Measurements from ENCODE around the gene FYTTD1. TPM values are rescaled to one million over a fixed set of nuclear protein-coding genes. Genes with fewer than 3 reads are reported as not detected.

Gene FYTTD1
- total RNA-seq, 1 experiment from 2014 or later = 23.7 TPM

DNA sequence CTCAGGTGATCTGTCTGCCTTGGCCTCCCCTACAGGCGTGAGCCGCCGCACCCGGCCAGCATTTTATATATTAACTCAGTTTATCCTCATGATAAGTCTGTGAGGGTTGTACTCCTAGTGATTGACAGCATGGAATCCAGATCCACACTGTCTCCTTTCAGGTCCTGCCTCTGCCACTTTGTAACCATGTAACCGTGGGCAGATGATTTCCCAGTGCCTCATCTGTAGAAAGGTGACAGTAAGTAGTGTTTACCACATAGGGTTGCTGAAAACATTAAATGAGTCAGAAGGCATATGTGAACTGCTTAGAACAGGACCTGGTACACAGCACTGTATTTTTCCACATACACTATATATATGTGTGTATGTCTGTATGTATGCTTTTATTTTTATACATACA, 2.4 kb downstream of the FYTTD1 start:
- POLR2A ChIA-PET = no interaction called here

More for the DNA sequence above, 2.4 kb downstream of the FYTTD1 start:
- Mint-ChIP-seq H3K27ac (no peak overlapping the region), H3K27me3 (ENCODE audit: low read depth) (peaks cover 30% of the 10 kb centered on the region), H3K9me3 (no peaks in the 10 kb centered on the region), H3K36me3 (no peaks in the 10 kb centered on the region), H3K4me1 (peaks cover 25% of the 10 kb centered on the region), H3K4me3 (peak overlapping the region; percentile 45; the same call in 1 of the 2 replicates)
- TF ChIP-seq STAT6 (CRISPR knock-in tag; conservative IDR thresholded peaks at IDR 0.05; ENCODE audit: low read depth) (no peak), PRRX2 (CRISPR knock-in tag; IDR thresholded peaks at IDR 0.05) (no peak), OVOL2 (CRISPR knock-in tag; IDR thresholded peaks at IDR 0.05; ENCODE audit: borderline replicate concordance) (no peak), USF1 (CRISPR knock-in tag; IDR thresholded peaks at IDR 0.05) (no peak), SMAD4 (CRISPR knock-in tag; IDR thresholded peaks at IDR 0.05) (no peak), ETV6 (CRISPR knock-in tag; IDR thresholded peaks at IDR 0.05) (no peak), ZNF138 (CRISPR knock-in tag; conservative IDR thresholded peaks at IDR 0.05) (no peak), NR1H2 (CRISPR knock-in tag; IDR thresholded peaks at IDR 0.05) (no peak), ZNF219 (CRISPR knock-in tag; IDR thresholded peaks at IDR 0.05; ENCODE audit: borderline replicate concordance) (no peak), RELA (CRISPR knock-in tag; IDR thresholded peaks at IDR 0.05; ENCODE audit: borderline replicate concordance) (no peak), JUN (CRISPR knock-in tag; IDR thresholded peaks at IDR 0.05) (no peak), SMAD3 (CRISPR knock-in tag; IDR thresholded peaks at IDR 0.05; ENCODE audit: borderline replicate concordance) (no peak), JAZF1 (CRISPR knock-in tag; IDR thresholded peaks at IDR 0.05) (no peak), CREB1 (CRISPR knock-in tag; IDR thresholded peaks at IDR 0.05) (no peak), IRF2 (CRISPR knock-in tag; IDR thresholded peaks at IDR 0.05; ENCODE audit: borderline replicate concordance, low read depth) (no peak), NFE2L1 (CRISPR knock-in tag; IDR thresholded peaks at IDR 0.05) (no peak)
- TF ChIP-seq, protein P1, sequence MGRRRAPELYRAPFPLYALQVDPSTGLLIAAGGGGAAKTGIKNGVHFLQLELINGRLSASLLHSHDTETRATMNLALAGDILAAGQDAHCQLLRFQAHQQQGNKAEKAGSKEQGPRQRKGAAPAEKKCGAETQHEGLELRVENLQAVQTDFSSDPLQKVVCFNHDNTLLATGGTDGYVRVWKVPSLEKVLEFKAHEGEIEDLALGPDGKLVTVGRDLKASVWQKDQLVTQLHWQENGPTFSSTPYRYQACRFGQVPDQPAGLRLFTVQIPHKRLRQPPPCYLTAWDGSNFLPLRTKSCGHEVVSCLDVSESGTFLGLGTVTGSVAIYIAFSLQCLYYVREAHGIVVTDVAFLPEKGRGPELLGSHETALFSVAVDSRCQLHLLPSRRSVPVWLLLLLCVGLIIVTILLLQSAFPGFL (CRISPR knock-in tag; IDR thresholded peaks at IDR 0.05; ENCODE audit: borderline replicate concordance) = no peak
- TF ChIP-seq, protein P2, sequence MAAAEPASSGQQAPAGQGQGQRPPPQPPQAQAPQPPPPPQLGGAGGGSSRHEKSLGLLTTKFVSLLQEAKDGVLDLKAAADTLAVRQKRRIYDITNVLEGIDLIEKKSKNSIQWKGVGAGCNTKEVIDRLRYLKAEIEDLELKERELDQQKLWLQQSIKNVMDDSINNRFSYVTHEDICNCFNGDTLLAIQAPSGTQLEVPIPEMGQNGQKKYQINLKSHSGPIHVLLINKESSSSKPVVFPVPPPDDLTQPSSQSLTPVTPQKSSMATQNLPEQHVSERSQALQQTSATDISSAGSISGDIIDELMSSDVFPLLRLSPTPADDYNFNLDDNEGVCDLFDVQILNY (CRISPR knock-in tag; IDR thresholded peaks at IDR 0.05) = no peak
- TF ChIP-seq, protein P3, sequence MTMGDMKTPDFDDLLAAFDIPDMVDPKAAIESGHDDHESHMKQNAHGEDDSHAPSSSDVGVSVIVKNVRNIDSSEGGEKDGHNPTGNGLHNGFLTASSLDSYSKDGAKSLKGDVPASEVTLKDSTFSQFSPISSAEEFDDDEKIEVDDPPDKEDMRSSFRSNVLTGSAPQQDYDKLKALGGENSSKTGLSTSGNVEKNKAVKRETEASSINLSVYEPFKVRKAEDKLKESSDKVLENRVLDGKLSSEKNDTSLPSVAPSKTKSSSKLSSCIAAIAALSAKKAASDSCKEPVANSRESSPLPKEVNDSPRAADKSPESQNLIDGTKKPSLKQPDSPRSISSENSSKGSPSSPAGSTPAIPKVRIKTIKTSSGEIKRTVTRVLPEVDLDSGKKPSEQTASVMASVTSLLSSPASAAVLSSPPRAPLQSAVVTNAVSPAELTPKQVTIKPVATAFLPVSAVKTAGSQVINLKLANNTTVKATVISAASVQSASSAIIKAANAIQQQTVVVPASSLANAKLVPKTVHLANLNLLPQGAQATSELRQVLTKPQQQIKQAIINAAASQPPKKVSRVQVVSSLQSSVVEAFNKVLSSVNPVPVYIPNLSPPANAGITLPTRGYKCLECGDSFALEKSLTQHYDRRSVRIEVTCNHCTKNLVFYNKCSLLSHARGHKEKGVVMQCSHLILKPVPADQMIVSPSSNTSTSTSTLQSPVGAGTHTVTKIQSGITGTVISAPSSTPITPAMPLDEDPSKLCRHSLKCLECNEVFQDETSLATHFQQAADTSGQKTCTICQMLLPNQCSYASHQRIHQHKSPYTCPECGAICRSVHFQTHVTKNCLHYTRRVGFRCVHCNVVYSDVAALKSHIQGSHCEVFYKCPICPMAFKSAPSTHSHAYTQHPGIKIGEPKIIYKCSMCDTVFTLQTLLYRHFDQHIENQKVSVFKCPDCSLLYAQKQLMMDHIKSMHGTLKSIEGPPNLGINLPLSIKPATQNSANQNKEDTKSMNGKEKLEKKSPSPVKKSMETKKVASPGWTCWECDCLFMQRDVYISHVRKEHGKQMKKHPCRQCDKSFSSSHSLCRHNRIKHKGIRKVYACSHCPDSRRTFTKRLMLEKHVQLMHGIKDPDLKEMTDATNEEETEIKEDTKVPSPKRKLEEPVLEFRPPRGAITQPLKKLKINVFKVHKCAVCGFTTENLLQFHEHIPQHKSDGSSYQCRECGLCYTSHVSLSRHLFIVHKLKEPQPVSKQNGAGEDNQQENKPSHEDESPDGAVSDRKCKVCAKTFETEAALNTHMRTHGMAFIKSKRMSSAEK (CRISPR knock-in tag; IDR thresholded peaks at IDR 0.05; ENCODE audit: borderline replicate concordance) = no peak
- no peak for DNase-seq (ENCODE audit: low spot score)
- ATAC-seq = no peak
- CTCF ChIA-PET = no interaction called here
